ENCODE measurements around the gene MED12L. TPM values are rescaled to one million over a fixed set of nuclear protein-coding genes. Genes with fewer than 3 reads are reported as not detected.

Gene MED12L
- total RNA-seq, 1 experiment from 2014 or later = 14.9 TPM

- H3K9ac ChIP-seq (ENCODE audit: extremely low read depth, insufficient read length, low read length) = no peak overlapping the region
- no peak overlapping the region for H2BK5ac ChIP-seq (ENCODE audit: insufficient read length, low read length)
- no peak overlapping the region for H2BK12ac ChIP-seq (ENCODE audit: insufficient read length, low read depth, low read length)
- H4K5ac ChIP-seq (ENCODE audit: insufficient read length, low read depth, low read length) = no peak overlapping the region
- no peak overlapping the region for H3K18ac ChIP-seq (ENCODE audit: insufficient read length, low read depth, low read length)
- H3K4me2 ChIP-seq (ENCODE audit: insufficient read depth, insufficient read length, low read length) = no peak overlapping the region
- H2AK5ac ChIP-seq (ENCODE audit: insufficient read length, low read length) = no peak overlapping the region
- no peaks in the 10 kb centered on the region for H4K20me1 ChIP-seq (ENCODE audit: control insufficient read depth, insufficient read depth, insufficient read length)
- no peak overlapping the region for H3K4ac ChIP-seq (ENCODE audit: low read depth, low read length)
- no peak overlapping the region for H2BK15ac ChIP-seq (ENCODE audit: low read depth, low read length)
- H3K4me1 ChIP-seq (ENCODE audit: insufficient read depth, low read length) = no peaks in the 10 kb centered on the region
- no peak overlapping the region for H2BK20ac ChIP-seq (ENCODE audit: low read depth, low read length, poor library complexity, severe bottlenecking)
- Mint-ChIP-seq H3K27me3 (ENCODE audit: low read depth) (no peaks in the 10 kb centered on the region), H3K4me3 (no peak overlapping the region), H3K36me3 (ENCODE audit: insufficient read depth in 1 of 3, low read depth in 3 of 3) (peaks cover 17 to 39% (median 30%) of the 10 kb centered on the region in 3 experiments), H3K4me1 (no peaks in the 10 kb centered on the region), H3K9me3 (peaks cover 14 to 15% of the 10 kb centered on the region in 2 experiments; a peak in 4 of 5 replicates), H3K27ac (0 out of 7 replicates have a peak overlapping the region, but pooled peaks of 1 of the 3 experiments have one; percentile 46)
- no peaks in the 10 kb centered on the region for H3K79me1 ChIP-seq (ENCODE audit: insufficient read depth, low read depth, low read length, poor library complexity, severe bottlenecking)
- no peak overlapping the region for H3K27ac ChIP-seq (ENCODE audit: insufficient read length, low read depth, low read length)
- H3K79me2 ChIP-seq (ENCODE audit: insufficient read depth, low read length) = no peaks in the 10 kb centered on the region
- H2AFZ ChIP-seq (ENCODE audit: low read length) = no peak overlapping the region
- no peak overlapping the region for H4K8ac ChIP-seq (replicated peaks; ENCODE audit: insufficient read length, low read depth, low read length)
- no peak overlapping the region for H4K91ac ChIP-seq (ENCODE audit: insufficient read length, low read depth, low read length)
- no peak overlapping the region for H2BK120ac ChIP-seq (ENCODE audit: low read depth, low read length, poor library complexity, severe bottlenecking)
- no peak overlapping the region for H3T11ph ChIP-seq (ENCODE audit: low read length)
- DNase-seq = no peak
- no peaks in the 10 kb centered on the region for H3K9me3 ChIP-seq (ENCODE audit: control insufficient read depth, low read depth, low read length)
- no peaks in the 10 kb centered on the region for H3K23me2 ChIP-seq (ENCODE audit: insufficient read length, low read depth, low read length, poor library complexity, severe bottlenecking)
- WGBS (ENCODE audit: extremely low coverage, insufficient read length, low lambda C conversion rate) = no CpG with 5 or more reads among the region's 5 CpGs
- peak overlapping the region; percentile 49; the same call in 1 of the 2 replicates for H3K14ac ChIP-seq (ENCODE audit: insufficient read depth, low read length)
- H3K27me3 ChIP-seq (ENCODE audit: insufficient read depth, low read length) = no peaks in the 10 kb centered on the region
- H3K23ac ChIP-seq (ENCODE audit: insufficient read length, low read depth, low read length) = no peak overlapping the region
- no peak overlapping the region for H3K56ac ChIP-seq (ENCODE audit: insufficient read length, low read depth, low read length)
- TF ChIP-seq, protein P1, sequence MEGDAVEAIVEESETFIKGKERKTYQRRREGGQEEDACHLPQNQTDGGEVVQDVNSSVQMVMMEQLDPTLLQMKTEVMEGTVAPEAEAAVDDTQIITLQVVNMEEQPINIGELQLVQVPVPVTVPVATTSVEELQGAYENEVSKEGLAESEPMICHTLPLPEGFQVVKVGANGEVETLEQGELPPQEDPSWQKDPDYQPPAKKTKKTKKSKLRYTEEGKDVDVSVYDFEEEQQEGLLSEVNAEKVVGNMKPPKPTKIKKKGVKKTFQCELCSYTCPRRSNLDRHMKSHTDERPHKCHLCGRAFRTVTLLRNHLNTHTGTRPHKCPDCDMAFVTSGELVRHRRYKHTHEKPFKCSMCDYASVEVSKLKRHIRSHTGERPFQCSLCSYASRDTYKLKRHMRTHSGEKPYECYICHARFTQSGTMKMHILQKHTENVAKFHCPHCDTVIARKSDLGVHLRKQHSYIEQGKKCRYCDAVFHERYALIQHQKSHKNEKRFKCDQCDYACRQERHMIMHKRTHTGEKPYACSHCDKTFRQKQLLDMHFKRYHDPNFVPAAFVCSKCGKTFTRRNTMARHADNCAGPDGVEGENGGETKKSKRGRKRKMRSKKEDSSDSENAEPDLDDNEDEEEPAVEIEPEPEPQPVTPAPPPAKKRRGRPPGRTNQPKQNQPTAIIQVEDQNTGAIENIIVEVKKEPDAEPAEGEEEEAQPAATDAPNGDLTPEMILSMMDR (conservative IDR thresholded peaks at IDR 0.05) = no peak
These were observed 50.3 kb downstream of the MED12L start for GRCh38 chr3:151135541-151136337.

All from H9 (cell line).